Measurements from ENCODE around the gene OSCAR. TPM values are rescaled to one million over a fixed set of nuclear protein-coding genes. Genes with fewer than 3 reads are reported as not detected.

Gene OSCAR, protein sequence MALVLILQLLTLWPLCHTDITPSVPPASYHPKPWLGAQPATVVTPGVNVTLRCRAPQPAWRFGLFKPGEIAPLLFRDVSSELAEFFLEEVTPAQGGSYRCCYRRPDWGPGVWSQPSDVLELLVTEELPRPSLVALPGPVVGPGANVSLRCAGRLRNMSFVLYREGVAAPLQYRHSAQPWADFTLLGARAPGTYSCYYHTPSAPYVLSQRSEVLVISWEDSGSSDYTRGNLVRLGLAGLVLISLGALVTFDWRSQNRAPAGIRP
- under 1 TPM; 0.32 to 0.76 (median 0.58) TPM for total RNA-seq
- total RNA-seq (2013): 0.29 TPM
- 0 to 5.9 (median 0.41) reads per million in 29 experiments for total RNA-seq

DNA sequence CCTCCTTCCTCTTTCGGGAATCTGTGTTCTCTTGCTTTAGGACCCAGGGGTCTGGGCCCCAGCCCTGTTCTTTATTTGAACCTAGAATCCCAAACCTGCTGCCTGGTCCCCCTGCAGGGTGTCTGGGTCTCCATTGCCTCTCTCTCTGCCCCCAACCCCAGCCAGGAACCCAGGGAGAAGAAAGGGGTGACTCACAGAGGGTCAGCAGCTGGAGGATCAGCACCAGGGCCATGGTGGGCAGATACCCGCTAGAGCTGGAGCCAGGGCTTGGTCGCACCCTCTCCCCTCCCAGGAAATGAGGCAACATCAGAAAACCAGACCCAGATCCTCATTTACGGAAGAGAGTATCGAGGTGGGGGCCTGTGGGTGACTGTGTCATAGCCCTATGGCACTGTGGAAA is at the start of gene OSCAR:
Gene OSCAR (minus strand): TSS at position 243 of the 400 bp plus-strand sequence. CDS start 11 bp downstream, at position 232.
- 67% methylated on average over 1 of the region's 5 CpGs for WGBS (ENCODE audit: insufficient coverage)
- ChIA-PET POLR2A (interaction anchor here in 1 of 2 donors (0.5 kb wide), 1 partner anchor 50 kb away, joined by 5 read pairs; no protein-coding TSS in a partner anchor), CTCF (no interaction called here)
- Histone ChIP-seq H3K27me3 (replicated peaks in 1 of 2; ENCODE audit: control insufficient read depth in 2 of 2, extremely low read depth in 1 of 2, insufficient read depth in 2 of 2, low read length in 1 of 2) (peaks cover 0 to 11% of the 10 kb centered on the region in 2 experiments), H3K9me3 (no peaks in the 10 kb centered on the region), H3K4me3 (ENCODE audit: control insufficient read depth in 1 of 2, extremely low read depth in 1 of 2, low read length in 1 of 2) (no peak within 1 kb of the TSS), H3K27ac (ENCODE audit: low read length) (no peak within 1 kb of the TSS), H3K36me3 (ENCODE audit: control insufficient read depth in 2 of 2, extremely low read depth in 1 of 2, insufficient read depth in 1 of 2, low read length in 1 of 2) (peaks cover 0 to 1% of the 10 kb centered on the region in 2 donors), H3K4me1 (ENCODE audit: control insufficient read depth in 1 of 2, extremely low read depth in 1 of 2, insufficient read depth in 2 of 2, low read length in 2 of 2) (peaks cover 6 to 35% of the 10 kb centered on the region in 2 experiments)
- Mint-ChIP-seq H3K36me3 (peaks cover 7% of the 10 kb centered on the region), H3K27ac (peak within 1 kb of the TSS; percentile 29 to 41), H3K9me3 (no peaks in the 10 kb centered on the region), H3K4me1 (peaks cover 24 to 36% (median 33%) of the 10 kb centered on the region in 3 donors), H3K4me3 (peak within 1 kb of the TSS in 2 of 3 donors; percentile 22 to 44), H3K27me3 (peaks cover 0 to 3% of the 10 kb centered on the region in 2 donors)
- peak in 1 of 35 experiments; percentile 33 for DNase-seq
- no peak for ATAC-seq (replicated peaks in 1 of 4)

DNA sequence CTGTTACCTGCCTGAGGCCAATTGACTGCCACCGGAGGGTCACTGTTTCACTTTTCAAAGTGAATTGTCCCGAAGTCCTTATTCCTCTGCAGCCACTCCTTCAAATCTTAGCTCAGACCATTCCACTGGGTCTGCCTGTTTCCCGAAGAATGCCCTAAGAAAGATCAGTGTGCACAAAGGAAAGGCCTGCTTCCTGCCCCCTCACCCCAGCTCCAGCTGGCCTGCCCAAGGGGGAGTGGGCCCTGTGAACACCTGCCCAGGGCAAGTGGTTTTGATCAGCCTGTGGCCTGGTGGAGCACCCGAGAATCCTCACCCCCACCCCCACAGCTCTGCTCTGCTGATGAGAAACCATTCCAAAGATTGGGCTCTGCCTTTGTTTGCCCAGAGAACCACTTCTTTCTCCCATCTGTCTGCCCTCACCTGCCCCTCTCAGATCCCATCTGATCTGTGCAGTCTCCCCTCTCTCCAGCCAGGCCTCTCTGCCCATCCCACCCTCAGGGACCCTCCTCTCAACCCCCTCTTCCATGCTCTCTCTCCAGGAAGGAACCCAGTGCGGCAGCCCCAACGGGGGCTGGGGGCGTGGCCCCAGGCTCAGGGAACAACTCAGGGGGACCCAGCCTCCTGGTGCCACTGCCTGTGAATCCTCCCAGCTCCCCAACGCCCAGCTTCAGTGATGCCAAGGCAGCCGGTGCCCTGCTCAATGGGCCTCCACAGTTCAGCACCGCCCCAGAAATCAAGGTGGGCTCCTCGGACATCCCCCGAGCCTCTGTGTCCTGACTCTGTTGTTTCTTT is 48.6 kb upstream of the OSCAR start:
- H3K36me3 ChIP-seq (ENCODE audit: control insufficient read depth in 2 of 2, extremely low read depth in 1 of 2, insufficient read depth in 1 of 2, low read length in 1 of 2): peaks cover 46 to 89% of the 10 kb centered on the region in 2 donors
- CTCF ChIA-PET: no interaction called here
- H3K27me3 ChIP-seq (replicated peaks in 1 of 2; ENCODE audit: control insufficient read depth in 2 of 2, extremely low read depth in 1 of 2, insufficient read depth in 2 of 2, low read length in 1 of 2): no peaks in the 10 kb centered on the region
- no peak overlapping the region for H3K27ac ChIP-seq (ENCODE audit: low read length)
- H3K27ac Mint-ChIP-seq: no peak overlapping the region
- peaks cover 12 to 13% (median 12%) of the 10 kb centered on the region in 3 donors for H3K4me1 Mint-ChIP-seq
- WGBS (ENCODE audit: insufficient coverage): 85% methylated on average over 12 of the region's 12 CpGs
- POLR2A ChIA-PET: no interaction called here
- H3K36me3 Mint-ChIP-seq: peaks cover 55% of the 10 kb centered on the region
- H3K27me3 Mint-ChIP-seq: no peaks in the 10 kb centered on the region
- H3K4me3 Mint-ChIP-seq: no peak overlapping the region
- ATAC-seq (replicated peaks in 1 of 4): no peak
- no peaks in the 10 kb centered on the region for H3K9me3 ChIP-seq
- H3K4me1 ChIP-seq (ENCODE audit: control insufficient read depth in 1 of 2, extremely low read depth in 1 of 2, insufficient read depth in 2 of 2, low read length in 2 of 2): peaks cover 11 to 19% of the 10 kb centered on the region in 2 experiments
- no peak overlapping the region for H3K4me3 ChIP-seq (ENCODE audit: control insufficient read depth in 1 of 2, extremely low read depth in 1 of 2, low read length in 1 of 2)
- no peaks in the 10 kb centered on the region for H3K9me3 Mint-ChIP-seq
- no peak for DNase-seq

DNA sequence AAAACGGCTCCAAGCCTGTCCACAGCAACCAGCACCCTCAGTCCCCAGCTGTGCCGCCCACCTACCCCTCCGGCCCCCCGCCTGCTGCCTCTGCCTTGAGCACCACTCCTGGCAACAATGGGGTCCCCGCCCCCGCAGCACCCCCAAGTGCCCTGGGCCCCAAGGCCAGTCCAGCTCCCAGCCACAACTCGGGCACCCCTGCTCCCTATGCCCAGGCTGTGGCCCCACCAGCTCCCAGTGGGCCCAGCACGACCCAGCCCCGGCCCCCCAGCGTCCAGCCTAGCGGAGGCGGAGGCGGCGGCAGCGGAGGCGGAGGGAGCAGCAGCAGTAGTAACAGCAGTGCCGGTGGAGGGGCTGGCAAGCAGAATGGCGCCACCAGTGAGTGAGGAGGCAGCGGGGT is 47.6 kb upstream of the OSCAR start:
- Mint-ChIP-seq H3K9me3 (no peaks in the 10 kb centered on the region), H3K4me3 (no peak overlapping the region), H3K27me3 (no peaks in the 10 kb centered on the region), H3K36me3 (peaks cover 57% of the 10 kb centered on the region), H3K27ac (no peak overlapping the region), H3K4me1 (peaks cover 2 to 3% (median 2%) of the 10 kb centered on the region in 3 donors)
- Histone ChIP-seq H3K27ac (ENCODE audit: low read length) (no peak overlapping the region), H3K4me1 (ENCODE audit: control insufficient read depth in 1 of 2, extremely low read depth in 1 of 2, insufficient read depth in 2 of 2, low read length in 2 of 2) (peaks cover 2 to 8% of the 10 kb centered on the region in 2 experiments), H3K9me3 (no peaks in the 10 kb centered on the region), H3K36me3 (ENCODE audit: control insufficient read depth in 2 of 2, extremely low read depth in 1 of 2, insufficient read depth in 1 of 2, low read length in 1 of 2) (peaks cover 49 to 89% of the 10 kb centered on the region in 2 donors), H3K27me3 (replicated peaks in 1 of 2; ENCODE audit: control insufficient read depth in 2 of 2, extremely low read depth in 1 of 2, insufficient read depth in 2 of 2, low read length in 1 of 2) (no peaks in the 10 kb centered on the region), H3K4me3 (ENCODE audit: control insufficient read depth in 1 of 2, extremely low read depth in 1 of 2, low read length in 1 of 2) (no peak overlapping the region)
- WGBS (ENCODE audit: insufficient coverage): 98% methylated on average over 17 of the region's 19 CpGs
- DNase-seq (no peak), ATAC-seq (replicated peaks in 1 of 4) (no peak)
- CTCF ChIA-PET: no interaction called here
- POLR2A ChIA-PET: no interaction called here

DNA sequence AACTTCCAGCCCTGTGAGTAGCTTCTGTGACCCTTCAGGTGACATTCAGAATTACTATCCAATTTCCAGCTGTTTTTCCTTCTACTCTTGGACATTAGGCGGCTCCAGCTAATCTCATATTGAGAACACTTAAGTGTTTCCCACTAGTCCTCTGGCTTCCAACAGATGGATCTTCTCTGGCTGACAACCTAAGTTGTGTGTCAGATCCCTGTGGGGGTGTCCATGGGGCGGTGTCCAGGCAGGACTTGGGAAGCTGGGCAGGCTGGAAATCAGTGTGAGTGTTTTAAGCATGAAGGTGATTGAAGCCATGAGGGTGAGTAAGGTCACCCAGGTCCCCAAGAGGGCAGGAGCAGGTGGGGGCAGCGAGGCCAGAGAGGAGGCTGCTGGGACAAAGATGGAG is 47.1 kb upstream of the OSCAR start:
- Mint-ChIP-seq H3K27ac (no peak overlapping the region), H3K27me3 (no peaks in the 10 kb centered on the region), H3K36me3 (peaks cover 61% of the 10 kb centered on the region), H3K9me3 (no peaks in the 10 kb centered on the region), H3K4me1 (peaks cover 0 to 2% (median 1%) of the 10 kb centered on the region in 3 donors), H3K4me3 (no peak overlapping the region)
- ATAC-seq (replicated peaks in 1 of 4) (no peak), DNase-seq (no peak)
- Histone ChIP-seq H3K4me3 (ENCODE audit: control insufficient read depth in 1 of 2, extremely low read depth in 1 of 2, low read length in 1 of 2) (no peak overlapping the region), H3K27ac (ENCODE audit: low read length) (no peak overlapping the region), H3K36me3 (ENCODE audit: control insufficient read depth in 2 of 2, extremely low read depth in 1 of 2, insufficient read depth in 1 of 2, low read length in 1 of 2) (peaks cover 47 to 91% of the 10 kb centered on the region in 2 donors), H3K27me3 (replicated peaks in 1 of 2; ENCODE audit: control insufficient read depth in 2 of 2, extremely low read depth in 1 of 2, insufficient read depth in 2 of 2, low read length in 1 of 2) (no peaks in the 10 kb centered on the region), H3K9me3 (no peaks in the 10 kb centered on the region), H3K4me1 (ENCODE audit: control insufficient read depth in 1 of 2, extremely low read depth in 1 of 2, insufficient read depth in 2 of 2, low read length in 2 of 2) (peaks cover 0 to 6% of the 10 kb centered on the region in 2 experiments)
- POLR2A ChIA-PET: no interaction called here
- CTCF ChIA-PET: no interaction called here
- WGBS (ENCODE audit: insufficient coverage): 100% methylated on average over 2 of the region's 3 CpGs

DNA sequence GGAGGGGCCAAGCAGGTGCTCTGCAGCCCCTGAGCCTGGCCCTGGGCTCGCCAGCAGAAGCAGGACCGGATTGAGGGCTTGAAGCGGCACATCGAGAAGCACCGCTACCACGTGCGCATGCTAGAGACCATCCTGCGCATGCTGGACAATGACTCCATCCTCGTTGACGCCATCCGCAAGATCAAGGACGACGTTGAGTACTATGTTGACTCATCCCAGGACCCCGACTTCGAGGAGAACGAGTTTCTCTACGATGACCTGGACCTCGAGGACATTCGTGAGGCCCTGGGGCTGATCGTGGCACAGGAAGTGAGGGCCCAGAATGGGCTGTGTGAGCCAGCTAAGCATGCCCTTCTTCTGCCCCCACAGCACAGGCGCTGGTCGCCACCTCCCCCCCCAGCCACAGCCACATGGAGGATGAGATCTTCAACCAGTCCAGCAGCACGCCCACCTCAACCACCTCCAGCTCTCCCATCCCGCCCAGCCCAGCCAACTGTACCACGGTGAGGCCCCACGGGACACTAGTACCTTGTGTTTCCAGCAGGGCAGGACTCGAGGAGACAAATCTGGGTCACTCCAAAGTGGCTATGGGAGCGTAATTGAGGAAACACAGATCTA is 45.0 kb upstream of the OSCAR start:
- Histone ChIP-seq H3K4me3 (ENCODE audit: control insufficient read depth in 1 of 2, extremely low read depth in 1 of 2, low read length in 1 of 2) (no peak overlapping the region), H3K4me1 (ENCODE audit: control insufficient read depth in 1 of 2, extremely low read depth in 1 of 2, insufficient read depth in 2 of 2, low read length in 2 of 2) (peaks cover 0 to 8% of the 10 kb centered on the region in 2 experiments), H3K36me3 (ENCODE audit: control insufficient read depth in 2 of 2, extremely low read depth in 1 of 2, insufficient read depth in 1 of 2, low read length in 1 of 2) (peaks cover 37 to 92% of the 10 kb centered on the region in 2 donors), H3K9me3 (no peaks in the 10 kb centered on the region), H3K27me3 (replicated peaks in 1 of 2; ENCODE audit: control insufficient read depth in 2 of 2, extremely low read depth in 1 of 2, insufficient read depth in 2 of 2, low read length in 1 of 2) (no peaks in the 10 kb centered on the region), H3K27ac (ENCODE audit: low read length) (no peak overlapping the region)
- Mint-ChIP-seq H3K4me1 (peaks cover 15 to 18% (median 16%) of the 10 kb centered on the region in 3 donors), H3K36me3 (peaks cover 54% of the 10 kb centered on the region), H3K27me3 (no peaks in the 10 kb centered on the region), H3K4me3 (no peak overlapping the region), H3K27ac (no peak overlapping the region), H3K9me3 (no peaks in the 10 kb centered on the region)
- ChIA-PET CTCF (interaction anchor here in 1 of 2 donors (0.8 kb wide), 1 partner anchor 46 kb away, joined by 4 read pairs; no protein-coding TSS in a partner anchor), POLR2A (no interaction called here)
- DNase-seq (no peak), ATAC-seq (replicated peaks in 1 of 4) (no peak)
- 91% methylated on average over 22 of the region's 28 CpGs for WGBS (ENCODE audit: insufficient coverage)

DNA sequence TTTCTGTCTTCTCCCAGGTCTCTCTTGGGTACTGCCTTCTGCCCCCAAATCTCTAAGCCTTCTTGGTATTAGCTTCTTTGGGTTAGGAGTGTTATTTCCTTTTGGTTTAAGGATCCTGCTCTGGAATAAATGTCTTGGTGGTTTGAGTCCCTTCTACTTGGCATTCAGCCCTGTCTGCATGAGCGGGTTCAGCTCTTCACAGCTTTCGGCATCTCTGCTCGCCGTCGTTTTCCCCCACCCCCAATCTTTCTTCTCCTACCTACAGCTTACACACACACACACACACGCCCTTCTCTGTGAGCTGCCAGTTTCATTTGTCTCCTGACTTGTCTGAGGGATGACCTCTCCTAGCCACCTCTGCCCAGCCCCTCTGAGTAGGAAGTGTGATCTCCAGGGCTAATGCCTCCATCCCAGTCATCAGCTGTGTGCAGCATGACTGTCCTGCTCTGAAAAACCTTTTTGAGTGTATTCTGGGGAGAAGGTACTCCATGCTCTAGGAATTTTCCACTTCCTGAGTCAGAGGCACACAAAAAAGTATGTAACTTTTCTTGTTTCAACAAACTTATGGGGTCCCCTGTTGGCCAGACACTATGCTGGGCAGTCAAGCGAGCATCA is 41.7 kb upstream of the OSCAR start:
- Mint-ChIP-seq H3K4me1 (peaks cover 37 to 41% (median 37%) of the 10 kb centered on the region in 3 donors), H3K9me3 (no peaks in the 10 kb centered on the region), H3K4me3 (no peak overlapping the region), H3K27ac (peak overlapping the region in 1 of 2 donors; percentile 51), H3K27me3 (no peaks in the 10 kb centered on the region), H3K36me3 (peaks cover 41% of the 10 kb centered on the region)
- no peaks in the 10 kb centered on the region for H3K27me3 ChIP-seq (replicated peaks in 1 of 2; ENCODE audit: control insufficient read depth in 2 of 2, extremely low read depth in 1 of 2, insufficient read depth in 2 of 2, low read length in 1 of 2)
- DNase-seq (no peak), ATAC-seq (replicated peaks in 1 of 4) (no peak)
- H3K36me3 ChIP-seq (ENCODE audit: control insufficient read depth in 2 of 2, extremely low read depth in 1 of 2, insufficient read depth in 1 of 2, low read length in 1 of 2): peaks cover 15 to 72% of the 10 kb centered on the region in 2 donors
- ChIA-PET CTCF (no interaction called here), POLR2A (no interaction called here)
- no peaks in the 10 kb centered on the region for H3K9me3 ChIP-seq
- no peak overlapping the region for H3K27ac ChIP-seq (ENCODE audit: low read length)
- H3K4me1 ChIP-seq (ENCODE audit: control insufficient read depth in 1 of 2, extremely low read depth in 1 of 2, insufficient read depth in 2 of 2, low read length in 2 of 2): peaks cover 4 to 34% of the 10 kb centered on the region in 2 experiments
- no peak overlapping the region for H3K4me3 ChIP-seq (ENCODE audit: control insufficient read depth in 1 of 2, extremely low read depth in 1 of 2, low read length in 1 of 2)
- no CpG with 5 or more reads among the region's 7 CpGs for WGBS (ENCODE audit: insufficient coverage)

All from T-cell (primary cell).